Keratinocyte (primary cell): ENCODE measurements around the gene PAX2. TPM values are rescaled to one million over a fixed set of nuclear protein-coding genes. Genes with fewer than 3 reads are reported as not detected.

Source experiments
- DNase-seq: peaks from one replicate; pipeline ENCODE4 v3.0.0-alpha.2; 2011; ENCODE audit warnings: low read depth, missing footprints, low spot score
- FAIRE-seq: peaks from 2 replicates; lab custom pipeline; 2011; peaks lifted over from hg19 to GRCh38; lab: Jason Lieb, UNC
- H2AFZ ChIP-seq: 2 replicates; pipeline ENCODE4 v1.6.0; 2012; ENCODE audit warnings: low read length, control low read depth, inconsistent platforms; ENCODE audit not compliant: control insufficient read depth
- H3K27ac ChIP-seq: 2 replicates; pipeline ENCODE4 v1.5.1; 2011; ENCODE audit warnings: low read length; ENCODE audit not compliant: control insufficient read depth, insufficient read depth
- H3K27me3 ChIP-seq: 3 replicates; pipeline ENCODE4 v1.6.0; 2011; ENCODE audit warnings: low read length; ENCODE audit not compliant: control insufficient read depth, insufficient read depth; ENCODE audit errors: extremely low read depth
- H3K36me3 ChIP-seq, 2 experiments: 2 replicates in 1 of 2; 3 replicates in 1 of 2; pipeline ENCODE4 v1.5.1; 2011; ENCODE audit warnings: low read length in 2 of 2, mild to moderate bottlenecking in 1 of 2; ENCODE audit not compliant: control insufficient read depth in 2 of 2, insufficient read depth in 2 of 2; ENCODE audit errors: extremely low read depth in 1 of 2
- H3K4me1 ChIP-seq: 3 replicates; pipeline ENCODE4 v1.5.1; 2011; ENCODE audit warnings: low read length; ENCODE audit not compliant: control insufficient read depth, insufficient read depth; ENCODE audit errors: extremely low read depth
- H3K4me2 ChIP-seq: 3 replicates; pipeline ENCODE4 v1.6.0; 2011; ENCODE audit warnings: low read depth, low read length; ENCODE audit not compliant: control insufficient read depth, insufficient read depth; ENCODE audit errors: extremely low read depth
- H3K4me3 ChIP-seq, 3 experiments: fragments of 200-600 bp in 1 of 3; sonication (generic) in 1 of 3; 2 replicates in 2 of 3; 3 replicates in 1 of 3; pipeline ENCODE4 v1.5.1; 2011 to 2016; ENCODE audit warnings: low read length in 3 of 3, mild to moderate bottlenecking in 3 of 3, control low read depth in 2 of 3, inconsistent platforms in 1 of 3, low read depth in 1 of 3, mixed read lengths in 1 of 3, mixed run types in 1 of 3, moderate library complexity in 1 of 3; ENCODE audit not compliant: control insufficient read depth in 2 of 3, insufficient read depth in 2 of 3; ENCODE audit errors: extremely low read depth in 1 of 3
- H3K79me2 ChIP-seq: 2 replicates; pipeline ENCODE4 v1.6.0; 2012; ENCODE audit warnings: low read length; ENCODE audit not compliant: control insufficient read depth, insufficient read depth
- H3K9ac ChIP-seq: 3 replicates; pipeline ENCODE4 v1.6.0; 2011; ENCODE audit warnings: low read length; ENCODE audit not compliant: control insufficient read depth, insufficient read depth; ENCODE audit errors: extremely low read depth
- H3K9me1 ChIP-seq: 3 replicates; pipeline ENCODE4 v1.6.0; 2011; ENCODE audit warnings: low read length; ENCODE audit not compliant: control insufficient read depth, insufficient read depth; ENCODE audit errors: extremely low read depth
- H3K9me3 ChIP-seq: 2 replicates; pipeline ENCODE4 v1.5.1; 2012; ENCODE audit warnings: low read depth, low read length; ENCODE audit not compliant: control insufficient read depth
- H4K20me1 ChIP-seq: 3 replicates; pipeline ENCODE4 v1.6.0; 2011; ENCODE audit warnings: low read length; ENCODE audit not compliant: control insufficient read depth, insufficient read depth; ENCODE audit errors: extremely low read depth
- EZH2 ChIP-seq: IDR thresholded peaks from one replicate; pipeline ENCODE4 v1.6.1; 2012; ENCODE audit warnings: inconsistent platforms, mild to moderate bottlenecking, low read length, moderate library complexity
- dilution Hi-C: fragments of 300-500 bp; cut with MboI; formaldehyde crosslinking; loops from one replicate; pipeline ENCODE4 v1.7.0; 2020; ENCODE audit warnings: low sequenced_read_pairs; ENCODE audit not compliant: extremely low pct_ligation_motif_present
- polyA plus RNA-seq, 5 experiments: library from polyadenylated mRNA; depleted of rRNA in 3 of 5; stranded (reverse) in 3 of 5; stranded (forward) in 1 of 5; unstranded in 1 of 5; fragments of >200 nt; gene quantifications; 1 replicate in 1 of 5; 2 replicates in 3 of 5; 3 replicates in 1 of 5; pipeline versions ENCODE4 v1.2.1 to v1.2.3, GENCODE V29; 2011 to 2012; ENCODE audit warnings: missing spikeins in 2 of 5, low read depth in 1 of 5, low replicate concordance in 1 of 5
- TF ChIP-seq, protein P1 (sequence below), 3 experiments: IDR thresholded peaks in 1 of 3; conservative IDR thresholded peaks in 1 of 3; optimal IDR thresholded peaks in 1 of 3; 2 replicates in 2 of 3; 3 replicates in 1 of 3; pipeline versions ENCODE3 to v1.5.1; 2011; ENCODE audit warnings: low read length in 3 of 3, mild to moderate bottlenecking in 3 of 3, moderate library complexity in 2 of 3, control low read depth in 1 of 3, inconsistent platforms in 1 of 3; ENCODE audit not compliant: insufficient read depth in 2 of 3; ENCODE audit errors: extremely low read depth in 1 of 3

Gene PAX2
- polyA plus RNA-seq, 1 donor (not counting 4 experiments of a cell fraction or from before 2014, with no cell fraction given) = not detected

DNA sequence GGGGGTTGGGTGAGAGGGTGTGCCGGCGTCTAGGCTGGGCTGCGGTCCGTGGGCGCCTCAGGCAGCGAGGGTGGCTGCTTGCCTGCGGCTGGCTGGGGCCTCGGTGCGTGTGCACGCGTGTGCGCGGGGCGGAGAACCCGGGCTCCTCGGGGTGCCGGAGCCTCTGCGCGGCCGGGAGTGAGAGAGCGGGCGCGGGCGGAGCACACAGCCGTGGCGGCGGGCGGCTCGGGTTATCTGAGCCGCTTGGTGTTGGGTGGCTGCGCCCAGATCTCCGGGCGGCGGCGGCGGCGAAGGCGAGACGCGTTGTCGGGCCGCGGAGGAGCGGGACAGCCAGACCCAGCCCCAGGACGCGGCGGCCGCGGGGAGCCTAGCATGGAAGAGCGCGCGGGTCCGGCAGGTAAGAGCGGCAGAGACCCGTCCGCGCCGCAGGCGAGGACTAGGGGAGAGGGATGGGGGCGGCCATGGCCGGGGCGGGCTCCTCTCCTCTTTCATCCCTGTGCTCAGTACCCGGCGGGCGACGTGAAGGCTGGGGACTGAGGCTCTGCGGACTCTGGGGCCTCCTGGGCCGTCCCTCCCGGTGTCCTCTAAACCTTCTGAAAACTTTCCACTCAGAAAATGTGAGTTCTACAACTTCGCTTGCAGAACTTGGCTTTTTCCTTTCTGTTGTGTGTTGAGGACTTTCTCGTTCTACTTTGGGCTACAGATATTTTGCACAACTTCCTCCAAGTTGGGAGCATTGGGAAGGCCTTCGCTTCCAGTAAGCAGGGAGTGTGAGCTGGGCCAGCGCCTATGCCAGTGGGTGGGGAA, 9.8 kb upstream of the PAX2 start:
- H3K4me1 ChIP-seq = peaks cover 8% of the 10 kb centered on the region
- no peak overlapping the region for H2AFZ ChIP-seq
- H3K9me1 ChIP-seq = no peaks in the 10 kb centered on the region
- H3K79me2 ChIP-seq = no peaks in the 10 kb centered on the region
- H4K20me1 ChIP-seq = peaks cover 3% of the 10 kb centered on the region
- FAIRE-seq (no peak), DNase-seq (no peak)
- H3K9ac ChIP-seq = no peak overlapping the region
- H3K27me3 ChIP-seq = peaks cover 86% of the 10 kb centered on the region
- TF ChIP-seq, protein P1, sequence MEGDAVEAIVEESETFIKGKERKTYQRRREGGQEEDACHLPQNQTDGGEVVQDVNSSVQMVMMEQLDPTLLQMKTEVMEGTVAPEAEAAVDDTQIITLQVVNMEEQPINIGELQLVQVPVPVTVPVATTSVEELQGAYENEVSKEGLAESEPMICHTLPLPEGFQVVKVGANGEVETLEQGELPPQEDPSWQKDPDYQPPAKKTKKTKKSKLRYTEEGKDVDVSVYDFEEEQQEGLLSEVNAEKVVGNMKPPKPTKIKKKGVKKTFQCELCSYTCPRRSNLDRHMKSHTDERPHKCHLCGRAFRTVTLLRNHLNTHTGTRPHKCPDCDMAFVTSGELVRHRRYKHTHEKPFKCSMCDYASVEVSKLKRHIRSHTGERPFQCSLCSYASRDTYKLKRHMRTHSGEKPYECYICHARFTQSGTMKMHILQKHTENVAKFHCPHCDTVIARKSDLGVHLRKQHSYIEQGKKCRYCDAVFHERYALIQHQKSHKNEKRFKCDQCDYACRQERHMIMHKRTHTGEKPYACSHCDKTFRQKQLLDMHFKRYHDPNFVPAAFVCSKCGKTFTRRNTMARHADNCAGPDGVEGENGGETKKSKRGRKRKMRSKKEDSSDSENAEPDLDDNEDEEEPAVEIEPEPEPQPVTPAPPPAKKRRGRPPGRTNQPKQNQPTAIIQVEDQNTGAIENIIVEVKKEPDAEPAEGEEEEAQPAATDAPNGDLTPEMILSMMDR (optimal IDR thresholded peaks at IDR 0.05 in 1 of 3, IDR thresholded peaks at IDR 0.05 in 1 of 3, conservative IDR thresholded peaks at IDR 0.05 in 1 of 3; ENCODE audit: extremely low read depth in 1 of 3, insufficient read depth in 2 of 3, low read length in 3 of 3) = no peak
- peak; percentile 86 for TF ChIP-seq EZH2
- H3K4me3 ChIP-seq = no peak overlapping the region
- no peaks in the 10 kb centered on the region for H3K9me3 ChIP-seq
- no peak overlapping the region for H3K4me2 ChIP-seq
- H3K27ac ChIP-seq = no peak overlapping the region
- no peaks in the 10 kb centered on the region for H3K36me3 ChIP-seq
- dilution Hi-C loops = no loop called here

DNA sequence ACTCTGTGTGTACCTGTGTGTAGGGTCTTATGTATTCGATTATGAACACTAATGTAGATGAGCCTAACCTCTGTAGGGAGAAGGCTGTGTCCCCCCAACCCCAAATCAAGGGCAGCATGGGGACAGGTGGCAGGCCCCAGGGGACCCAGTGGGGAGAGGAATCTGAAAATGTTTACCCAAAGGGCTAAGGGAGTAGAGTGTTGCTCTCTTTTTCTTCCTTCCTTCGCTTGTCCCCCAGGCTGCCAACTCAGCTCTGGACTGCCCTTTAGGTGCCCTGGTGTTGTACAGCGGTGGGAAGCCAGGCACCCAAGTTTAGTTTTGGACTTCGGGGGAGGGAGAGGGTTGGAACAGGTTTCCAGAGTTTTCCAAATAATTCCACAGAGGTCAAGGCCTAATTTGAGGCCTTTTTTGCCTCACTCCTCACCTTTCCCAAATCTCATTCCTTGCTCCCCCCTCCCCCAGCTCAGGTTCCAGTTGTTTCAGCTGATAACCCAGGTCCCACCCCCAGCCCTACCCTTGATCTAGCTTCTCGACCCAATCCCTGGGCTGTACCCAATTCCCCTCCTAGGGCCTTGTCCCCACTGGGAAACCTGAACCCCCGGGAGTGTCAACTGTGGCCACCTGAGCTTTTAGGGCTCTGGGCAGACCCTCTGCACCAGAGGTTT, 9.1 kb upstream of the PAX2 start:
- Histone ChIP-seq H4K20me1 (no peaks in the 10 kb centered on the region), H3K27me3 (peaks cover 86% of the 10 kb centered on the region), H3K4me2 (no peak overlapping the region), H3K9ac (no peak overlapping the region), H3K36me3 (no peaks in the 10 kb centered on the region), H3K9me3 (no peaks in the 10 kb centered on the region), H3K4me1 (peaks cover 2% of the 10 kb centered on the region), H2AFZ (no peak overlapping the region), H3K4me3 (no peak overlapping the region), H3K27ac (no peak overlapping the region), H3K9me1 (no peaks in the 10 kb centered on the region), H3K79me2 (no peaks in the 10 kb centered on the region)
- DNase-seq = no peak
- TF ChIP-seq EZH2 = peak; percentile 11
- TF ChIP-seq, protein P1 (optimal IDR thresholded peaks at IDR 0.05 in 1 of 3, IDR thresholded peaks at IDR 0.05 in 1 of 3, conservative IDR thresholded peaks at IDR 0.05 in 1 of 3; ENCODE audit: extremely low read depth in 1 of 3, insufficient read depth in 2 of 3, low read length in 3 of 3) = no peak
- no peak for FAIRE-seq
- dilution Hi-C loops = no loop called here
